ENCODE measurements around the gene ULK4. TPM values are rescaled to one million over a fixed set of nuclear protein-coding genes. Genes with fewer than 3 reads are reported as not detected.

ULK4 gene
- total RNA-seq, 2 donors from 2014 or later: 11.1 to 17.9 TPM

DNA sequence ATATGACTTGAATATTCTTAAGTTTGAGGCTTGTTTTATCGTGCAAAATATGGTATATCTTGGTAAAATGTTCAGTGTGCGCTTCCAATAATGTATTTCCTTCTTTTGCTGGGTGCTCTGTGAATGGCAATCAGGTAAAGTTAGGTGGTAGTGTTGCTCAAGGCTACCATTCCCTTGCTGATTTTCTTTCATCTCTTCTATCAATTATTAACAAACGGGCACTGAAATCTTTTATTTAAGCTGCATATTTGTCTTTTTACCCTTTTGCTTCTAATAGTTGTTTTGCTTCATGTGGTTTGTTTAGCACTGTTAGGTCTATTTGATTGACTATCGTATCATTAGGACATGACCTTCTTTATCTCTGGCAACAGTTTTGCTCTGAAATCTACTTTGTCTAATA lies 520.3 kb downstream of the ULK4 start:
- Histone ChIP-seq H3K27ac (ENCODE audit: low read depth, low read length) (no peak overlapping the region), H3K9me3 (ENCODE audit: control insufficient read depth, low read length) (peaks cover 11% of the 10 kb centered on the region), H3K9ac (ENCODE audit: extremely low read depth, low read length, poor library complexity, severe bottlenecking) (no peak overlapping the region), H3K4me1 (ENCODE audit: control insufficient read depth, insufficient read depth, low read length) (no peaks in the 10 kb centered on the region), H3K36me3 (ENCODE audit: control insufficient read depth, insufficient read depth, low read length) (no peaks in the 10 kb centered on the region), H3K4me3 (ENCODE audit: low read length) (no peak overlapping the region), H3K27me3 (ENCODE audit: control insufficient read depth, insufficient read depth, low read length, poor library complexity, severe bottlenecking) (no peaks in the 10 kb centered on the region)
- H3K27ac Mint-ChIP-seq: no peak overlapping the region
- H3K9me3 Mint-ChIP-seq: peaks cover 23% of the 10 kb centered on the region
- H3K36me3 Mint-ChIP-seq (ENCODE audit: low read depth): no peaks in the 10 kb centered on the region
- no peaks in the 10 kb centered on the region for H3K4me1 Mint-ChIP-seq
- TF ChIP-seq CTCF (conservative IDR thresholded peaks at IDR 0.05): no peak
- WGBS, 2 experiments (ENCODE audit: insufficient coverage in 1 of 2, insufficient read length in 1 of 2): 83 to 94% methylated on average over 1 to 4 of the region's 4 CpGs
- no peak for DNase-seq
- H3K27me3 Mint-ChIP-seq (ENCODE audit: insufficient read depth): no peaks in the 10 kb centered on the region
- H3K4me3 Mint-ChIP-seq: no peak overlapping the region

- no peaks in the 10 kb centered on the region for H3K4me1 Mint-ChIP-seq
- 84% methylated on average over 2 of the region's 2 CpGs; no CpG with 5 or more reads in 1 of the 2 experiments for WGBS, 2 experiments (ENCODE audit: insufficient coverage in 1 of 2, insufficient read length in 1 of 2)
- H3K27ac Mint-ChIP-seq: no peak overlapping the region
- Histone ChIP-seq H3K9me3 (ENCODE audit: control insufficient read depth, low read length) (peaks cover 11% of the 10 kb centered on the region), H3K27me3 (ENCODE audit: control insufficient read depth, insufficient read depth, low read length, poor library complexity, severe bottlenecking) (no peaks in the 10 kb centered on the region), H3K4me3 (ENCODE audit: low read length) (no peak overlapping the region), H3K4me1 (ENCODE audit: control insufficient read depth, insufficient read depth, low read length) (no peaks in the 10 kb centered on the region), H3K9ac (ENCODE audit: extremely low read depth, low read length, poor library complexity, severe bottlenecking) (no peak overlapping the region), H3K27ac (ENCODE audit: low read depth, low read length) (no peak overlapping the region), H3K36me3 (ENCODE audit: control insufficient read depth, insufficient read depth, low read length) (no peaks in the 10 kb centered on the region)
- peaks cover 19% of the 10 kb centered on the region for H3K9me3 Mint-ChIP-seq
- no peaks in the 10 kb centered on the region for H3K27me3 Mint-ChIP-seq (ENCODE audit: insufficient read depth)
- TF ChIP-seq CTCF (conservative IDR thresholded peaks at IDR 0.05): no peak
- DNase-seq: no peak
- H3K36me3 Mint-ChIP-seq (ENCODE audit: low read depth): no peaks in the 10 kb centered on the region
- H3K4me3 Mint-ChIP-seq: no peak overlapping the region
These were observed 520.8 kb downstream of the ULK4 start for GRCh38 chr3:41441139-41441538.

DNA sequence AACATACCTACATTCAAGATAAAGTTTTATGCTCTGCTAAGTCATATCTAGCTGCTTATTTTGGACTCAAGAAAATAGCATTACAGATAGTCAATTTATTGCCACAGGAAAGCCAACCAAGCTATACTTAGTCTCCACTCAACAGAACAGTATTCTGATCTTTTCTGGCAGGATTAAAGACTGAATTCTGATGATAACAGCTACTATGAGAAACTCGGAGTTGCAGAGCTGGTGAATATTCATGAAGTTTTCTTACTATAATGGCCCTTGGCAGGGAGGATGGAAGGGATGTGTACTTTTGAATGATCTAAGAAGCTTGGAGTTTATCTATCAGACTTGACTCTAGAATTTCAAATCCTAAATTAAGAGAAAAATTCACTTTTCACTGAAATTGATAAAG lies 524.9 kb downstream of the ULK4 start:
- H3K9me3 Mint-ChIP-seq: peaks cover 25% of the 10 kb centered on the region
- Histone ChIP-seq H3K9me3 (ENCODE audit: control insufficient read depth, low read length) (peaks cover 11% of the 10 kb centered on the region), H3K4me3 (ENCODE audit: low read length) (no peak overlapping the region), H3K27ac (ENCODE audit: low read depth, low read length) (no peak overlapping the region), H3K4me1 (ENCODE audit: control insufficient read depth, insufficient read depth, low read length) (no peaks in the 10 kb centered on the region), H3K9ac (ENCODE audit: extremely low read depth, low read length, poor library complexity, severe bottlenecking) (no peak overlapping the region), H3K36me3 (ENCODE audit: control insufficient read depth, insufficient read depth, low read length) (no peaks in the 10 kb centered on the region), H3K27me3 (ENCODE audit: control insufficient read depth, insufficient read depth, low read length, poor library complexity, severe bottlenecking) (no peaks in the 10 kb centered on the region)
- H3K36me3 Mint-ChIP-seq (ENCODE audit: low read depth): no peaks in the 10 kb centered on the region
- no peak overlapping the region for H3K27ac Mint-ChIP-seq
- H3K4me1 Mint-ChIP-seq: no peaks in the 10 kb centered on the region
- DNase-seq: no peak
- no peak for TF ChIP-seq CTCF (conservative IDR thresholded peaks at IDR 0.05)
- no peak overlapping the region for H3K4me3 Mint-ChIP-seq
- 78% methylated on average over 1 of the region's 1 CpG; no CpG with 5 or more reads in 1 of the 2 experiments for WGBS, 2 experiments (ENCODE audit: insufficient coverage in 1 of 2, insufficient read length in 1 of 2)
- no peaks in the 10 kb centered on the region for H3K27me3 Mint-ChIP-seq (ENCODE audit: insufficient read depth)

Measured in endodermal cell (in vitro differentiated cells).